WERI-Rb-1 (cell line): Measurements from ENCODE around the gene NAV2.

Experiments used
- DNase-seq: peaks from one replicate; pipeline ENCODE4 v3.0.0-alpha.2; 2020
- H3K27ac ChIP-seq: fragments of 250-450 bp; sonication (Bioruptor Pico); 2 replicates; pipeline ENCODE4 v1.5.1; 2020; ENCODE audit warnings: mild to moderate bottlenecking, moderate library complexity
- H3K27me3 ChIP-seq: fragments of 250-450 bp; sonication (Bioruptor Pico); 2 replicates; pipeline ENCODE4 v1.5.1; 2021; ENCODE audit warnings: mild to moderate bottlenecking, low read depth, moderate library complexity; ENCODE audit not compliant: insufficient read depth, severe bottlenecking
- H3K36me3 ChIP-seq: fragments of 250-450 bp; sonication (Bioruptor Pico); 2 replicates; pipeline ENCODE4 v1.5.1; 2020; ENCODE audit warnings: mild to moderate bottlenecking, moderate library complexity
- H3K4me3 ChIP-seq: 2 replicates; pipeline ENCODE4 v1.5.1; 2011; ENCODE audit warnings: low read depth, mild to moderate bottlenecking, control low read depth, low read length
- H3K9me3 ChIP-seq: fragments of 250-450 bp; sonication (Bioruptor Pico); 2 replicates; pipeline ENCODE4 v1.5.1; 2021; ENCODE audit warnings: mild to moderate bottlenecking, moderate library complexity; ENCODE audit not compliant: severe bottlenecking
- TF ChIP-seq, protein P1 (sequence below): IDR thresholded peaks from 2 replicates; pipeline ENCODE4 v1.5.1; 2011; ENCODE audit warnings: low read depth, mild to moderate bottlenecking, control low read depth, inconsistent platforms, low read length

The NAV2 gene

DNA sequence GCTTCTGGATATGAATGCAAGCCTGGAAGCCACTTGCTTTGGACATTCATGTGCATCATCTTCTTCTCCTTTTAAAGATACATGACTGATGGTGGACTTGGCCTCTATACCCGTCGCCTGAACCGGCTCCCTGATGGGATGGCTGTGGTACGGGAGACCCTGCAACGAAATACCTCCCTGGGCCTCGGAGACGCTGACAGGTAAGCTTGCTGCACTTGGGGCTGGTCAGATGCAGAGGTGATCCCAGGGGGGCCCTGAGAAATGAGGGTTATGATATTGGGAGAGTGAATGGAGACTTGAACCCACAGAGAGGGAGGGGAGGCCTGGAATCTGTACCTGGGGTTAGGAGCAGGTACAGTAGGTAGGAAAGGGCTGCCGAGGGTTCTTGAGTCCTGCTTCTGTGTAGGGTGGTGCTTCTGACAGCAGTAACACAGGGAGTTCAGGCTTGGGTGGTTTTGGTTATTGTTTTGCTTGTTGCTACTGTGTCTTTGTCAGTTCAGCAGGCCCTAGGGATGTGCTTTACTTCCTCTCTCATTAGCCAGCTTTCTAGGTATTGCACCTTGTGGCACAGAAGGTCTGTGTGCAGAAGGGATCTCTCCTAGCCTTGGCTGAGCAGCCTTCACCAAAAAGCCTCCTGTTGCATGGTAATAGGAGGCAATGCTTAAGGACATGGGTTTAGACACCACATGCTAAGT lies 271.6 kb downstream of the NAV2 start:
- no peaks in the 10 kb centered on the region for H3K36me3 ChIP-seq
- no peak overlapping the region for H3K4me3 ChIP-seq
- no peak overlapping the region for H3K27ac ChIP-seq
- TF ChIP-seq, protein P1, sequence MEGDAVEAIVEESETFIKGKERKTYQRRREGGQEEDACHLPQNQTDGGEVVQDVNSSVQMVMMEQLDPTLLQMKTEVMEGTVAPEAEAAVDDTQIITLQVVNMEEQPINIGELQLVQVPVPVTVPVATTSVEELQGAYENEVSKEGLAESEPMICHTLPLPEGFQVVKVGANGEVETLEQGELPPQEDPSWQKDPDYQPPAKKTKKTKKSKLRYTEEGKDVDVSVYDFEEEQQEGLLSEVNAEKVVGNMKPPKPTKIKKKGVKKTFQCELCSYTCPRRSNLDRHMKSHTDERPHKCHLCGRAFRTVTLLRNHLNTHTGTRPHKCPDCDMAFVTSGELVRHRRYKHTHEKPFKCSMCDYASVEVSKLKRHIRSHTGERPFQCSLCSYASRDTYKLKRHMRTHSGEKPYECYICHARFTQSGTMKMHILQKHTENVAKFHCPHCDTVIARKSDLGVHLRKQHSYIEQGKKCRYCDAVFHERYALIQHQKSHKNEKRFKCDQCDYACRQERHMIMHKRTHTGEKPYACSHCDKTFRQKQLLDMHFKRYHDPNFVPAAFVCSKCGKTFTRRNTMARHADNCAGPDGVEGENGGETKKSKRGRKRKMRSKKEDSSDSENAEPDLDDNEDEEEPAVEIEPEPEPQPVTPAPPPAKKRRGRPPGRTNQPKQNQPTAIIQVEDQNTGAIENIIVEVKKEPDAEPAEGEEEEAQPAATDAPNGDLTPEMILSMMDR, result no peak
- H3K9me3 ChIP-seq, result no peaks in the 10 kb centered on the region
- no peaks in the 10 kb centered on the region for H3K27me3 ChIP-seq
- DNase-seq, result no peak

GRCh38 chr11:19985111-19985510 lies 272.5 kb downstream of the NAV2 start:
- H3K4me3 ChIP-seq, result no peak overlapping the region
- H3K9me3 ChIP-seq, result no peaks in the 10 kb centered on the region
- TF ChIP-seq, protein P1, result no peak
- no peaks in the 10 kb centered on the region for H3K36me3 ChIP-seq
- H3K27me3 ChIP-seq, result no peaks in the 10 kb centered on the region
- no peak overlapping the region; the same call in 1 of the 2 replicates for H3K27ac ChIP-seq
- DNase-seq, result no peak

DNA sequence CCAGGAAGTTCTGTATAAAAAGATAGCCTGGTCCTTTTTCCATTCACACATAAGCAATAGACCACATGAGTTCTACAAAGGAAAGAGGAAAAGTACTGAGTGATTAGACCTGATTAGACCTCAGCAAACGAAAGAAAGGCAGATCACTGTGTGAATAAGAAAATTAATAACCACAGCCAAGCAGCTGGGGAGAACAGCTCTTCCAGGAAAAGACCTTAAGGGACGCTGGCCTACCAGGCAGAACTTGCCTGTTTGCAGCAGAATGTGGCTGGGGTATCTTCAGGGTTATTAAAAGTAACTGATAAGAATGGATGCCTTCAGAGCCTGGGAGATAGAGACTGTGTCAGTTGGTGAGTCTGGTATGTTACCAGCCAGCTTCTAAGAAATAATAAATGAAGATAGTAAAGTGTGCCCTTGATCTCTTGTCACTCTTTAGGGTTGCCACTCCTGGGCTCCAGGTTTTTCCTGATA lies 274.7 kb downstream of the NAV2 start:
- Histone ChIP-seq H3K27ac (peak overlapping the region; percentile 59), H3K36me3 (no peaks in the 10 kb centered on the region), H3K9me3 (no peaks in the 10 kb centered on the region), H3K27me3 (no peaks in the 10 kb centered on the region), H3K4me3 (no peak overlapping the region)
- DNase-seq, result no peak
- TF ChIP-seq, protein P1, result no peak

GRCh38 chr11:19988598-19988997 lies 276.0 kb downstream of the NAV2 start:
- H3K27me3 ChIP-seq, result no peaks in the 10 kb centered on the region
- TF ChIP-seq, protein P1, result no peak
- no peak overlapping the region for H3K4me3 ChIP-seq
- peak overlapping the region; percentile 14 for H3K27ac ChIP-seq
- DNase-seq, result no peak
- peaks cover 8% of the 10 kb centered on the region for H3K9me3 ChIP-seq
- no peaks in the 10 kb centered on the region; the same call in 1 of the 2 replicates for H3K36me3 ChIP-seq

- H3K27me3 ChIP-seq, result no peaks in the 10 kb centered on the region
- TF ChIP-seq, protein P1, result no peak
- no peaks in the 10 kb centered on the region; the same call in 1 of the 2 replicates for H3K36me3 ChIP-seq
- H3K27ac ChIP-seq, result no peak overlapping the region; the same call in 1 of the 2 replicates
- H3K4me3 ChIP-seq, result no peak overlapping the region
- H3K9me3 ChIP-seq, result peaks cover 8% of the 10 kb centered on the region
- no peak for DNase-seq
Observed at GRCh38 chr11:19989191-19989590, 276.6 kb downstream of the NAV2 start.

- DNase-seq, result no peak
- TF ChIP-seq, protein P1, result no peak
- Histone ChIP-seq H3K27me3 (no peaks in the 10 kb centered on the region), H3K4me3 (no peak overlapping the region), H3K27ac (no peak overlapping the region), H3K9me3 (peaks cover 8% of the 10 kb centered on the region), H3K36me3 (no peaks in the 10 kb centered on the region; the same call in 1 of the 2 replicates)
Observed at GRCh38 chr11:19992162-19992561, 279.5 kb downstream of the NAV2 start.
